Stimulated activated naive CD8-positive, alpha-beta T cell treated with anti-CD3 and anti-CD28 coated beads, Interleukin-15, amount 100 ng/mL, for 72 hours (primary cell): ENCODE measurements around the gene ARL14EPL.

Experiments used
- ATAC-seq: fragments of 150-1000 bp; cut with Tn5 transposase; 2 replicates; pipeline ENCODE4 v1.10.0; 2021; ENCODE audit warnings: mild to moderate bottlenecking, moderate library complexity
- DNase-seq, 2 donors: peaks; one replicate each; pipeline ENCODE4 v3.0.0; 2021 to 2022
- H3K27ac Mint-ChIP-seq, 2 donors: one replicate each; pipeline ENCODE4 v1.8.0; 2022; ENCODE audit warnings: mild to moderate bottlenecking in 2 of 2, mixed read lengths in 2 of 2, moderate library complexity in 2 of 2
- H3K27me3 Mint-ChIP-seq: one replicate; pipeline ENCODE4 v1.8.0; 2022; ENCODE audit warnings: mixed read lengths
- H3K4me1 Mint-ChIP-seq: one replicate; pipeline ENCODE4 v1.8.0; 2022; ENCODE audit warnings: mild to moderate bottlenecking, mixed read lengths
- H3K4me3 Mint-ChIP-seq, 2 donors: one replicate each; pipeline ENCODE4 v1.8.0; 2022; ENCODE audit warnings: mild to moderate bottlenecking in 2 of 2, mixed read lengths in 2 of 2, moderate library complexity in 1 of 2
- H3K9me3 Mint-ChIP-seq, 2 donors: one replicate each; pipeline ENCODE4 v1.8.0; 2022; ENCODE audit warnings: mixed read lengths in 2 of 2

Gene ARL14EPL

GRCh38 chr5:116032094-116032517, at the start of gene ARL14EPL:
TSS of gene ARL14EPL (plus strand) at chr5:116032472. CDS start at chr5:116051466, 18,994 bp downstream.
- DNase-seq (peak in 1 of 2 donors; percentile 11), ATAC-seq (peak; percentile 45)
- Mint-ChIP-seq H3K4me1 (peaks cover 7% of the 10 kb centered on the region), H3K9me3 (no peaks in the 10 kb centered on the region), H3K27ac (no peak within 1 kb of the TSS), H3K27me3 (peaks cover 48% of the 10 kb centered on the region), H3K4me3 (no peak within 1 kb of the TSS)

- Mint-ChIP-seq H3K4me3 (no peak overlapping the region), H3K27me3 (peaks cover 39% of the 10 kb centered on the region), H3K27ac (no peak overlapping the region), H3K9me3 (no peaks in the 10 kb centered on the region), H3K4me1 (no peaks in the 10 kb centered on the region)
- ATAC-seq (no peak), DNase-seq (no peak)
Measured at GRCh38 chr5:115983519-115983918, 48.8 kb upstream of the ARL14EPL start.

GRCh38 chr5:115985802-115986757, 46.2 kb upstream of the ARL14EPL start:
- no peak for ATAC-seq
- Mint-ChIP-seq H3K4me3 (no peak overlapping the region), H3K4me1 (no peaks in the 10 kb centered on the region), H3K27ac (no peak overlapping the region), H3K9me3 (no peaks in the 10 kb centered on the region), H3K27me3 (peaks cover 21% of the 10 kb centered on the region)
- DNase-seq, result no peak

GRCh38 chr5:115988002-115988401, 44.3 kb upstream of the ARL14EPL start:
- H3K4me1 Mint-ChIP-seq, result no peaks in the 10 kb centered on the region
- no peak overlapping the region for H3K27ac Mint-ChIP-seq
- H3K27me3 Mint-ChIP-seq, result peaks cover 19% of the 10 kb centered on the region
- no peak overlapping the region for H3K4me3 Mint-ChIP-seq
- ATAC-seq (no peak), DNase-seq (no peak)
- H3K9me3 Mint-ChIP-seq, result no peaks in the 10 kb centered on the region

- no peak overlapping the region for H3K27ac Mint-ChIP-seq
- H3K4me3 Mint-ChIP-seq, result no peak overlapping the region
- peaks cover 29% of the 10 kb centered on the region for H3K27me3 Mint-ChIP-seq
- ATAC-seq, result no peak
- no peaks in the 10 kb centered on the region for H3K9me3 Mint-ChIP-seq
- no peak for DNase-seq
- H3K4me1 Mint-ChIP-seq, result no peaks in the 10 kb centered on the region
Measured at GRCh38 chr5:115992848-115993350, 39.4 kb upstream of the ARL14EPL start.

- Mint-ChIP-seq H3K9me3 (no peaks in the 10 kb centered on the region), H3K27me3 (peaks cover 29% of the 10 kb centered on the region), H3K27ac (no peak overlapping the region), H3K4me3 (no peak overlapping the region), H3K4me1 (no peaks in the 10 kb centered on the region)
- DNase-seq (no peak), ATAC-seq (no peak)
Measured at GRCh38 chr5:115995351-115995750, 36.9 kb upstream of the ARL14EPL start.

- H3K4me1 Mint-ChIP-seq, result no peaks in the 10 kb centered on the region
- no peak overlapping the region for H3K4me3 Mint-ChIP-seq
- no peaks in the 10 kb centered on the region for H3K9me3 Mint-ChIP-seq
- H3K27ac Mint-ChIP-seq, result no peak overlapping the region
- no peak for DNase-seq
- H3K27me3 Mint-ChIP-seq, result peaks cover 11% of the 10 kb centered on the region
- no peak for ATAC-seq
Measured at GRCh38 chr5:116002116-116002906, 30.0 kb upstream of the ARL14EPL start.

- no peak for DNase-seq
Measured at GRCh38 chr5:116004248-116004647, 28.0 kb upstream of the ARL14EPL start.

GRCh38 chr5:116009806-116010205, 22.5 kb upstream of the ARL14EPL start:
- ATAC-seq, result no peak
- no peak overlapping the region for H3K4me3 Mint-ChIP-seq
- no peak for DNase-seq
- no peak overlapping the region for H3K27ac Mint-ChIP-seq
- H3K4me1 Mint-ChIP-seq, result no peaks in the 10 kb centered on the region
- peaks cover 14% of the 10 kb centered on the region for H3K27me3 Mint-ChIP-seq
- H3K9me3 Mint-ChIP-seq, result no peaks in the 10 kb centered on the region

More at GRCh38 chr5:116004248-116004647, 28.0 kb upstream of the ARL14EPL start:
- no peak overlapping the region for H3K4me3 Mint-ChIP-seq
- H3K27ac Mint-ChIP-seq, result no peak overlapping the region
- no peak for ATAC-seq
- peaks cover 11% of the 10 kb centered on the region for H3K27me3 Mint-ChIP-seq
- H3K9me3 Mint-ChIP-seq, result no peaks in the 10 kb centered on the region
- H3K4me1 Mint-ChIP-seq, result no peaks in the 10 kb centered on the region

- no peak overlapping the region for H3K4me3 Mint-ChIP-seq
- no peaks in the 10 kb centered on the region for H3K9me3 Mint-ChIP-seq
- H3K27ac Mint-ChIP-seq, result peak overlapping the region in 1 of 2 donors; percentile 5
- ATAC-seq (no peak), DNase-seq (no peak)
- no peaks in the 10 kb centered on the region for H3K4me1 Mint-ChIP-seq
- peaks cover 14% of the 10 kb centered on the region for H3K27me3 Mint-ChIP-seq
Measured at GRCh38 chr5:116011046-116011445, 21.2 kb upstream of the ARL14EPL start.

- H3K27me3 Mint-ChIP-seq, result peaks cover 21% of the 10 kb centered on the region
- no peak for DNase-seq
- no peak overlapping the region for H3K4me3 Mint-ChIP-seq
- H3K9me3 Mint-ChIP-seq, result no peaks in the 10 kb centered on the region
- H3K4me1 Mint-ChIP-seq, result no peaks in the 10 kb centered on the region
- no peak overlapping the region for H3K27ac Mint-ChIP-seq
- ATAC-seq, result no peak
Measured at GRCh38 chr5:116013207-116013785, 19.0 kb upstream of the ARL14EPL start.

- Mint-ChIP-seq H3K4me3 (no peak overlapping the region), H3K27ac (no peak overlapping the region), H3K9me3 (no peaks in the 10 kb centered on the region), H3K27me3 (peaks cover 25% of the 10 kb centered on the region), H3K4me1 (no peaks in the 10 kb centered on the region)
- ATAC-seq (no peak), DNase-seq (no peak)
Measured at GRCh38 chr5:116013936-116014335, 18.3 kb upstream of the ARL14EPL start.

- no peak overlapping the region for H3K27ac Mint-ChIP-seq
- no peaks in the 10 kb centered on the region for H3K9me3 Mint-ChIP-seq
- no peaks in the 10 kb centered on the region for H3K4me1 Mint-ChIP-seq
- H3K4me3 Mint-ChIP-seq, result no peak overlapping the region
- peaks cover 27% of the 10 kb centered on the region for H3K27me3 Mint-ChIP-seq
- ATAC-seq, result no peak
- no peak for DNase-seq
Measured at GRCh38 chr5:116023619-116024018, 8.7 kb upstream of the ARL14EPL start.

- H3K27me3 Mint-ChIP-seq, result peaks cover 37% of the 10 kb centered on the region
- H3K4me1 Mint-ChIP-seq, result no peaks in the 10 kb centered on the region
- no peak overlapping the region for H3K4me3 Mint-ChIP-seq
- H3K9me3 Mint-ChIP-seq, result no peaks in the 10 kb centered on the region
- H3K27ac Mint-ChIP-seq, result no peak overlapping the region
- DNase-seq (no peak), ATAC-seq (no peak)
Measured at GRCh38 chr5:116025866-116026265, 6.4 kb upstream of the ARL14EPL start.

GRCh38 chr5:116032991-116033390, 719 bp downstream of the ARL14EPL start:
- H3K27ac Mint-ChIP-seq, result no peak overlapping the region
- ATAC-seq, result no peak
- peaks cover 12% of the 10 kb centered on the region for H3K4me1 Mint-ChIP-seq
- peaks cover 46% of the 10 kb centered on the region for H3K27me3 Mint-ChIP-seq
- H3K4me3 Mint-ChIP-seq, result no peak overlapping the region
- no peaks in the 10 kb centered on the region for H3K9me3 Mint-ChIP-seq
- DNase-seq, result no peak
